Duodenal mucosa (tissue), 2 donors: ENCODE data around the gene LRRC25.

Experiments used
- H3K27ac ChIP-seq: one replicate; pipeline ENCODE4 v1.7.0; 2013; ENCODE audit warnings: low read depth, low read length
- H3K27me3 ChIP-seq, 2 donors: one replicate each; pipeline ENCODE4 v1.7.0; 2013; ENCODE audit warnings: low read length in 2 of 2, control low read depth in 1 of 2; ENCODE audit not compliant: insufficient read depth in 2 of 2, control insufficient read depth in 1 of 2
- H3K36me3 ChIP-seq, 2 donors: one replicate each; pipeline ENCODE4 v1.7.0; 2013; ENCODE audit warnings: low read length in 2 of 2, control low read depth in 1 of 2; ENCODE audit not compliant: insufficient read depth in 2 of 2, control insufficient read depth in 1 of 2
- H3K4me1 ChIP-seq, 2 donors: one replicate each; pipeline ENCODE4 v1.7.0; 2013; ENCODE audit warnings: low read length in 2 of 2, control low read depth in 1 of 2; ENCODE audit not compliant: insufficient read depth in 2 of 2, control insufficient read depth in 1 of 2
- H3K4me3 ChIP-seq, 2 donors: one replicate each; pipeline ENCODE4 v1.7.0; 2013; ENCODE audit warnings: low read length in 2 of 2, low read depth in 1 of 2
- H3K9ac ChIP-seq, 2 donors: one replicate each; pipeline ENCODE4 v1.7.0; 2013; ENCODE audit warnings: low read length in 2 of 2, low read depth in 1 of 2
- H3K9me3 ChIP-seq, 2 donors: one replicate each; pipeline ENCODE4 v1.7.0; 2013; ENCODE audit warnings: low read length in 2 of 2, control low read depth in 1 of 2; ENCODE audit not compliant: control insufficient read depth in 1 of 2

Gene LRRC25

GRCh38 chr19:18440936-18441803 lies 43.7 kb upstream of the LRRC25 start:
- H3K27me3 ChIP-seq: no peaks in the 10 kb centered on the region
- no peak overlapping the region for H3K9ac ChIP-seq
- H3K36me3 ChIP-seq: peaks cover 14 to 24% of the 10 kb centered on the region in 2 donors
- no peak overlapping the region for H3K4me3 ChIP-seq
- H3K9me3 ChIP-seq: no peaks in the 10 kb centered on the region
- H3K27ac ChIP-seq: no peak overlapping the region
- H3K4me1 ChIP-seq: peaks cover 0 to 15% of the 10 kb centered on the region in 2 donors

GRCh38 chr19:18440415-18440877 lies 43.0 kb upstream of the LRRC25 start:
- H3K27ac ChIP-seq: no peak overlapping the region

GRCh38 chr19:18439910-18440237 lies 42.5 kb upstream of the LRRC25 start:
- Histone ChIP-seq H3K4me3 (no peak overlapping the region), H3K27me3 (no peaks in the 10 kb centered on the region), H3K27ac (no peak overlapping the region), H3K9ac (no peak overlapping the region), H3K36me3 (peaks cover 14 to 20% of the 10 kb centered on the region in 2 donors), H3K4me1 (peaks cover 0 to 15% of the 10 kb centered on the region in 2 donors), H3K9me3 (no peaks in the 10 kb centered on the region)

More at GRCh38 chr19:18440415-18440877, 43.0 kb upstream of the LRRC25 start:
- Histone ChIP-seq H3K36me3 (peaks cover 14 to 20% of the 10 kb centered on the region in 2 donors), H3K27me3 (no peaks in the 10 kb centered on the region), H3K9me3 (no peaks in the 10 kb centered on the region), H3K4me1 (peaks cover 0 to 15% of the 10 kb centered on the region in 2 donors), H3K4me3 (no peak overlapping the region), H3K9ac (no peak overlapping the region)

GRCh38 chr19:18439025-18439909 lies 41.8 kb upstream of the LRRC25 start:
- Histone ChIP-seq H3K36me3 (peaks cover 9 to 14% of the 10 kb centered on the region in 2 donors), H3K4me1 (peaks cover 0 to 15% of the 10 kb centered on the region in 2 donors), H3K9me3 (no peaks in the 10 kb centered on the region), H3K27ac (no peak overlapping the region), H3K9ac (no peak overlapping the region), H3K4me3 (no peak overlapping the region), H3K27me3 (no peaks in the 10 kb centered on the region)

GRCh38 chr19:18438331-18439024 lies 41.1 kb upstream of the LRRC25 start:
- H3K9ac ChIP-seq: peak overlapping the region in 1 of 2 donors; percentile 25
- peaks cover under 1 to 6% of the 10 kb centered on the region in 2 donors for H3K36me3 ChIP-seq
- H3K9me3 ChIP-seq: no peaks in the 10 kb centered on the region
- H3K4me1 ChIP-seq: peaks cover 0 to 15% of the 10 kb centered on the region in 2 donors
- H3K27ac ChIP-seq: no peak overlapping the region
- no peaks in the 10 kb centered on the region for H3K27me3 ChIP-seq
- peak overlapping the region in 1 of 2 donors; percentile 21 for H3K4me3 ChIP-seq

GRCh38 chr19:18437491-18438330 lies 40.3 kb upstream of the LRRC25 start, which contains the start of gene ISYNA1:
Gene ISYNA1 (minus strand): TSS chr19:18438133. CDS start chr19:18437979, 154 bp downstream.
- Histone ChIP-seq H3K27ac (peak within 1 kb of the TSS; percentile 42), H3K27me3 (no peaks in the 10 kb centered on the region), H3K4me3 (peak within 1 kb of the TSS; percentile 60 to 65), H3K9ac (peak within 1 kb of the TSS; percentile 25), H3K36me3 (peaks cover 0 to 4% of the 10 kb centered on the region in 2 donors), H3K4me1 (peaks cover 0 to 15% of the 10 kb centered on the region in 2 donors), H3K9me3 (no peaks in the 10 kb centered on the region)

- H3K36me3 ChIP-seq: peaks cover 0 to 4% of the 10 kb centered on the region in 2 donors
- H3K27me3 ChIP-seq: no peaks in the 10 kb centered on the region
- H3K27ac ChIP-seq: no peak overlapping the region
- peaks cover 0 to 13% of the 10 kb centered on the region in 2 donors for H3K4me1 ChIP-seq
- peak overlapping the region in 1 of 2 donors; percentile 25 for H3K9ac ChIP-seq
- no peaks in the 10 kb centered on the region for H3K9me3 ChIP-seq
- H3K4me3 ChIP-seq: peak overlapping the region; percentile 54 to 60
Measured at GRCh38 chr19:18436671-18437490, 39.5 kb upstream of the LRRC25 start.

GRCh38 chr19:18435842-18436670 lies 38.6 kb upstream of the LRRC25 start:
- H3K9me3 ChIP-seq: no peaks in the 10 kb centered on the region
- peak overlapping the region in 1 of 2 donors; percentile 54 for H3K4me3 ChIP-seq
- peaks cover 0 to 12% of the 10 kb centered on the region in 2 donors for H3K4me1 ChIP-seq
- no peak overlapping the region for H3K27ac ChIP-seq
- peaks cover 0 to 4% of the 10 kb centered on the region in 2 donors for H3K36me3 ChIP-seq
- H3K9ac ChIP-seq: no peak overlapping the region
- no peaks in the 10 kb centered on the region for H3K27me3 ChIP-seq
